NCI-H345 treated with DMSO at 0.1 percent for 48 hours (cell line): Measurements from ENCODE around the gene NMRAL1.

Source experiments
- DNase-seq: peaks from one replicate; lab custom pipeline; 2025; ENCODE audit not compliant: unreplicated experiment; lab: John Stamatoyannopoulos, UW

NMRAL1 gene

GRCh38 chr16:4474192-4474961, at the start of gene NMRAL1:
TSS of gene NMRAL1 (minus strand) at chr16:4474625. CDS start at chr16:4474132, 493 bp downstream.
- peak; percentile 93 for DNase-seq

GRCh38 chr16:4523686-4524085, 49.3 kb upstream of the NMRAL1 start:
- no peak for DNase-seq

GRCh38 chr16:4522051-4522581, 47.7 kb upstream of the NMRAL1 start:
- DNase-seq: peak; percentile 93

GRCh38 chr16:4520913-4521312, 46.5 kb upstream of the NMRAL1 start:
- no peak for DNase-seq

GRCh38 chr16:4519274-4520058, 45.0 kb upstream of the NMRAL1 start:
- peak; percentile 27 for DNase-seq

GRCh38 chr16:4517812-4518680, 43.6 kb upstream of the NMRAL1 start:
- DNase-seq: peak; percentile 21

- no peak for DNase-seq
Observed at GRCh38 chr16:4515611-4516233, 41.3 kb upstream of the NMRAL1 start.

- DNase-seq: no peak
Observed at GRCh38 chr16:4514606-4515005, 40.2 kb upstream of the NMRAL1 start.

- no peak for DNase-seq
Observed at GRCh38 chr16:4513881-4514280, 39.5 kb upstream of the NMRAL1 start.

- DNase-seq: no peak
Observed at GRCh38 chr16:4513086-4513860, 38.8 kb upstream of the NMRAL1 start.

- DNase-seq: no peak
Observed at GRCh38 chr16:4512473-4512872, 38.0 kb upstream of the NMRAL1 start.

- DNase-seq: peak; percentile 5
Observed at GRCh38 chr16:4511441-4512082, 37.1 kb upstream of the NMRAL1 start.

GRCh38 chr16:4510747-4511426, 36.5 kb upstream of the NMRAL1 start:
- no peak for DNase-seq

- DNase-seq: no peak
Observed at GRCh38 chr16:4510131-4510530, 35.7 kb upstream of the NMRAL1 start.

GRCh38 chr16:4509420-4509819, 35.0 kb upstream of the NMRAL1 start:
- DNase-seq: no peak

GRCh38 chr16:4508806-4509205, 34.4 kb upstream of the NMRAL1 start:
- no peak for DNase-seq

- DNase-seq: no peak
Observed at GRCh38 chr16:4507588-4508345, 33.3 kb upstream of the NMRAL1 start.

- DNase-seq: peak; percentile 46
Observed at GRCh38 chr16:4506450-4506849, 32.0 kb upstream of the NMRAL1 start.
